Glomerular visceral epithelial cell (primary cell): Measurements from ENCODE around the gene SORL1-AS1.
"Not testable (repeated sequence)": the region's sequence is repeated elsewhere in the genome, so short reads cannot be mapped to it uniquely, and the experiment has no call there.

Experiments
- DNase-seq: peaks from one replicate; pipeline ENCODE4 v3.0.0-alpha.2; 2016; ENCODE audit errors: extremely low spot score

SORL1-AS1 gene

GRCh38 chr11:121427400-121427744, 25.4 kb downstream of the SORL1-AS1 start:
- DNase-seq: no peak

GRCh38 chr11:121426476-121427399, 26.0 kb downstream of the SORL1-AS1 start:
- DNase-seq: no peak

- no peak for DNase-seq
Observed at GRCh38 chr11:121425828-121426227, 26.9 kb downstream of the SORL1-AS1 start.

GRCh38 chr11:121422675-121423074, 30.1 kb downstream of the SORL1-AS1 start:
- no peak for DNase-seq

- no peak for DNase-seq
Observed at GRCh38 chr11:121421149-121421901, 31.4 kb downstream of the SORL1-AS1 start.

- DNase-seq: no peak
Observed at GRCh38 chr11:121420398-121420797, 32.4 kb downstream of the SORL1-AS1 start.

GRCh38 chr11:121419836-121420235, 32.9 kb downstream of the SORL1-AS1 start:
- DNase-seq: no peak

- DNase-seq: no peak
Observed at GRCh38 chr11:121418625-121419114, 34.1 kb downstream of the SORL1-AS1 start.

GRCh38 chr11:121417607-121418006, 35.2 kb downstream of the SORL1-AS1 start:
- DNase-seq: no peak

- peak; percentile 90 for DNase-seq
Observed at GRCh38 chr11:121417055-121417551, 35.7 kb downstream of the SORL1-AS1 start.

- no peak for DNase-seq
Observed at GRCh38 chr11:121415856-121416255, 36.9 kb downstream of the SORL1-AS1 start.

- no peak for DNase-seq
Observed at GRCh38 chr11:121414141-121414913, 38.4 kb downstream of the SORL1-AS1 start.

GRCh38 chr11:121412711-121413415, 39.9 kb downstream of the SORL1-AS1 start:
- DNase-seq: no peak

- no peak for DNase-seq
Observed at GRCh38 chr11:121412000-121412587, 40.7 kb downstream of the SORL1-AS1 start.

- DNase-seq: not testable (repeated sequence)
Observed at GRCh38 chr11:121411330-121411729, 41.4 kb downstream of the SORL1-AS1 start.

GRCh38 chr11:121410041-121410440, 42.7 kb downstream of the SORL1-AS1 start:
- DNase-seq: not testable (repeated sequence)

- DNase-seq: no peak
Observed at GRCh38 chr11:121408830-121409229, 43.9 kb downstream of the SORL1-AS1 start.

- no peak for DNase-seq
Observed at GRCh38 chr11:121406291-121406690, 46.5 kb downstream of the SORL1-AS1 start.

- DNase-seq: no peak
Observed at GRCh38 chr11:121405646-121406045, 47.1 kb downstream of the SORL1-AS1 start.

GRCh38 chr11:121394785-121395184, 58.0 kb downstream of the SORL1-AS1 start:
- DNase-seq: no peak

GRCh38 chr11:121393855-121394254, 58.9 kb downstream of the SORL1-AS1 start:
- no peak for DNase-seq
